IPS-NIHi7 (cell line): ENCODE results near the gene GADD45B.
"Not testable (repeated sequence)": the region's sequence is repeated elsewhere in the genome, so short reads cannot be mapped to it uniquely, and the experiment has no call there.

Experiments
- DNase-seq: peaks from one replicate; pipeline ENCODE4 v3.0.0; 2012; ENCODE audit warnings: mixed read lengths; ENCODE audit errors: extremely low spot score

The GADD45B gene

DNA sequence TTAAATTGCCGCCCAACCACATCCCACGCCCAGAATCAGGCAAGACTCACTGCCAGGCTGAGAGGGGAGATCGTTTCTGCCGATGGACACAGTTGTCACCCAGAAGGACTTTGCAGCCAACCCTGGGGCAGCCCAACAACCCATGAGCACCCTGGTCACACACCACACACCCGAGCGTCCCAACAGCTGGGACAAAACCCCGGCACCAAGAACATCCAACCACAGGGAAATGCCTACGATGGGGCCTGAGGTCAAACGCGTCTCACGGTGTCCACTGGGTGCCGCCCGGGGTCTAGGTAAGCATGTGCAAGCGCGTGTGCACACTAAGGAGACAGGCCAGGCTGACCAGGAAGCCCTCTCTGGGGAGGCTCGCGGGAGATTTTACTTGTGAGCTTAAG, 32.1 kb upstream of the GADD45B start:
- no peak for DNase-seq

- DNase-seq, result no peak
These were observed 31.5 kb upstream of the GADD45B start for GRCh38 chr19:2444251-2445002.

DNA sequence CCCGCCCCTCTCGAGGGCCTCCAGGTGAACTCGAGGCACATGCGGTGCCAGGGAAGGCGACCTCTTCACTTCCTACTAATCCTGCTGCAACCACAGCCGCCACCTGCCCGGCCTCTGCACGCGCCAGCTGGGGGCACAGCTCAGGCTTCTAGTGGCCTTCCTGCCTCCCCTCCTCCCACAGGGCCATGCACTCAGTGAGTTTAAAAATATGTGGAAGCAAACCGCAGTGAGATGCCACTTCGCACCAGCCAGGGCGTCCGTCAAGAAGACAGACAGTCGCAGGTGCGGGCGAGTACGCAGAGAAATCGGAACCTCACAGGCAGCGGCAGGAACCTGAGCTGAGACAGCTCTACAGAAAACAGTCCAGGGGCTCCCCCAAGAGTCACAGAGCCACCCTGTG, 29.5 kb upstream of the GADD45B start:
- DNase-seq, result no peak

GRCh38 chr19:2449019-2449418, 26.9 kb upstream of the GADD45B start:
- DNase-seq, result no peak

- DNase-seq, result no peak
These were observed 24.8 kb upstream of the GADD45B start for GRCh38 chr19:2451138-2451537.

DNA sequence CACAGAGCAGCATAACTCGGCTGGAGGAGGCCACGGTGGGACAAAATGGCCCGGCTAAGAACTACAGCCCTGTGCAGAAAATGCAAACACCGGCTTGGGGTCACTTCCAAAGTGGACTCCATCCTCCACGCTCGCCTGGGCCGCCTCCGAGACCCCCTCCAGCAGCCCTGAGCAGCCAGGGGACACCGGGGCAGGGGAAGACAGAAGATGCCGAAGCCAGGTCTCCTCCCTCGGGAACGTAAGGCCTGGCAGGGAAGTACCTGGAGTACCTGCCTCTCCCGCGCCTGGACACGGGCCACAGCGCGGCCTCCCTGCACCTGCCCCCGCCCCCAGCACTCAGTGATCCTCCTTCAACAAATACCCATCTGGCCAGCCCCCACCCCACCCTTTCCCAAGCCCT, 24.2 kb upstream of the GADD45B start:
- no peak for DNase-seq

DNA sequence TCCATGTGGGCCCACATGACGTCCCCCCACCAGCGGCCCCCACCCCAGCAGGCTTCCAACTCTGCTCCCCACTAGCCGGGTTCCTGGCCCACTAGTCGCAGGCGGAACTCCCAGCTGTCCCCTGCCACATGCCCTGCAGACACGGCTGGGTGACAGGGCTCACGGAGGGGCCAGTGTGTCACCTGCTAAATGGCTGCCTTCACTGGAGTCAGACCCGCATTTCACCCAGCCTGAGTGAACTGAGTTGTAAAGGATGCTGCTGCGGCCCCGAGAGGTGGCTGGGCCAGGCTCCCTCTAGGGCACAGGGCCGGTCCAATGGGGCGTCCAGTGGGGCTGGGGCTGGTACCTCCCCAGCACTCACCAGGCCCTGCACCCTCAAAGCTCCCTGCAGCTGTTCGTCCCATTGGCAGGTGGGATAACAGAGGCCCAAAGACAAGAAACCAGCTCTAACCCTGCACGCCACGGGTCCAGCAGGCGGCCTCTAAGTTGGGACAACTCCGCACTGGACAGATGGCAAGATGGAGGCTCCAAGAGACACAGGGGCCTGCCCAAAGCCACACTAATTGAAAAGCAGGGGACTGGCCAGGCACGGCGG, 22.4 kb upstream of the GADD45B start:
- DNase-seq, result no peak

- DNase-seq, result no peak
These were observed 21.5 kb upstream of the GADD45B start for GRCh38 chr19:2454199-2454961.

DNA sequence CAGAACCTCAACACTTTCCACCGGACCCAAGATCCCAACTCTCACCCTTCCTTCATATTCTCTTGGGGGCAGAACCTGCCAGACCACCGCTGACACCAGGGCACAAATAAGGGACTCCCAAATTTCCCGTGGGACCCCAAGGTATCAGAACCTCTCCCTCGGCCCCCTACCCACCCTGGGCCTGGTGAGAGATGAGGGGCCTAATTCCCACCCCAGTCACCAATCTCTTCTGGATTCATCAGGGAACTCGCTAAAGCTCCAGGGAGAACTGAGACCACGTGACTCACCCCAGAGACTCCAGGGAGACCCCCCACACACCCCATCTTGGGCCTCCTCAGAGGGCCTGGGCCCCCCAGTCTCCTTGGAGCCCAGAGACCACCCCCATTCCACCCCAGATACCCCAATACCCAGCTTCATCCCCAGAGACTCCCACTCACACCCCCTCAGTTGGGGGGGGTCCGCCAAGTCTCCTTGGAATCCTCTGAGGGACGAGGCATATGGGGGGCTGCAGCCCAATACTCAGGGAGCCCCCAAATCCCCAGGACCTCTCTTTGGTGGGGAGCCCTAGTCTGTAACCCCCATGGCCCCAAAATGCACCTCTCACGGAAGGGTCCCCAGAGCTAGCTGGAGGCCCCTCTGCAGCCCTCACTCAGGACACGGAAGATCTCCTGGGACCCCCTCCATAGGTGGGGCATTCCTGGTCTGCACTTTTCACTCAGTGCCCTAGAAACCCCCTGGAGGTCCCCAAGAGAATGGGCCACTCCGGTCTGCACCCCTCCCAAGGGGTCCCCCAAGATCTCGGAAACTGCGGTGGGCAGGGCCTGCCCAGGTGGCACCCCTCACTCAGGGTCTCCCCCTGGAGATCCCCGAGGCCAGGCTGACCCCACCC, 20.7 kb upstream of the GADD45B start:
- DNase-seq, result no peak

- DNase-seq, result no peak
These were observed 19.9 kb upstream of the GADD45B start for GRCh38 chr19:2455851-2456570.

DNA sequence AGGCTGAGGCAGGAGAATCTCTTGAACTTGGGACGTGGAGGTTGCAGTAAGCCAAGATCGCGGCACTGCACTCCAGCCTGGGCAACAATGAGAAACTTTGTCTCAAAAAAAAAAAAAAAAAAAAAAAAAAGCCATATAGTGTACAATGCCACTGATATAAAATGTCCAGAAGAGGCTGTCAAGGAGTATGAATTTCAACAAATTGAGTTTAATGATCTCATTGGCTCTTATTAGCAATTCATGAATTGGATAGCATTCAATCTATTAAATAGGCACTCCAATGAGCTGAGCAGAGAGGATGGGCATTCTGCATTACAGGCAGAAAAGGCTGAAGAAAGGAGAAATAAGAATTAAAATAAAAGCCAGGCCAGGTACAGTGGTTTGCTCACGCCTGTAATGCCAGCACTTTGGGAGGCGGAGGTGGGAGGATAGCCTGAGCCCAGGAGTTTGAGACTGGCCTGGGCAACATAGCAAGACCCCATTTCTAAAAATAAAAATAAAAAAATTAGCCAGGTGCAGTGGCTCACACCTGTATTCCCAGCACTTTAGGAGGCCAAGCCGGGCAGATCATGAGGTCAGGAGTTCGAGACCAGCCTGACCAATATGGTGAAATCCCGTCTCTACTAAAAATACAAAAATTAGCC, 18.4 kb upstream of the GADD45B start:
- DNase-seq, result no peak

DNA sequence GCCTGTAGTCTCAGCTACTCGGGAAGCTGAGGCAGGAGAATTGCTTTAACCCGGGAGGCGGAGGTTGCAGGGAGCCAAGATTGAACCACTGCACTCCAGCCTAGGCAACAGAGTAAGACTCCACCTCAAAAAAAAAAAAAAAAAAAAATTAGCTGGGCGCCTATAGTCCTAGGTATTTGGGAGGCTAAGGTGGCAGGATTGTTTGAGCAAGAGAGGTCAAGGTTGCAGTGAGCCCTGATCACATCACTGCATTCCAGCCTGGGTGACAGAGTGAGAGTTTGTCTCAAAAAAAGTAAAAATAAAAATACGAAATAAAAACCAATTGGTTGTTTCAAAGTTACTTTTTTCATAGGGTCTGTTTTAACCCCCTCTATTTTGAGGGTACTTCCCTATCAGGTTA, 17.9 kb upstream of the GADD45B start:
- no peak for DNase-seq

- DNase-seq, result not testable (repeated sequence)
These were observed 17.2 kb upstream of the GADD45B start for GRCh38 chr19:2458776-2459175.

DNA sequence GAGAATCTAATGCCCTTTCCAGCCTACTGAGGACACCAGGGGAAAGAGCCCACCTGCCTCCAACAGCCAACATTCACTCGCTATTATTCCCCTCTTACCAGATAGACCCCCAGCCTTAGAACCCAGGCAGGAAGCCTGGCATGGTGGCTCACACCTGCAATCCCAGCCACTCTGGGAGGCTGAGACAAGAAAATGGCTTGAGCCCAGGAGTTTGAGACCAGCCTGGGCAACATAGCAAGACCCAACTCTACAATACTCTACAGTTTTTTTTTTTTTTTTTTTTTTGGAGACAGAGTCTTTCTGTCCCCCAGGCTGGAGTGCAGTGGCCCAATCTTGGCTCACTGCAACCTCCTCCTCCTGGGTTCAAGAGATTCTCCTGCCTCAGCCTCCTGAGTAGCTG, 15.7 kb upstream of the GADD45B start:
- DNase-seq, result no peak

DNA sequence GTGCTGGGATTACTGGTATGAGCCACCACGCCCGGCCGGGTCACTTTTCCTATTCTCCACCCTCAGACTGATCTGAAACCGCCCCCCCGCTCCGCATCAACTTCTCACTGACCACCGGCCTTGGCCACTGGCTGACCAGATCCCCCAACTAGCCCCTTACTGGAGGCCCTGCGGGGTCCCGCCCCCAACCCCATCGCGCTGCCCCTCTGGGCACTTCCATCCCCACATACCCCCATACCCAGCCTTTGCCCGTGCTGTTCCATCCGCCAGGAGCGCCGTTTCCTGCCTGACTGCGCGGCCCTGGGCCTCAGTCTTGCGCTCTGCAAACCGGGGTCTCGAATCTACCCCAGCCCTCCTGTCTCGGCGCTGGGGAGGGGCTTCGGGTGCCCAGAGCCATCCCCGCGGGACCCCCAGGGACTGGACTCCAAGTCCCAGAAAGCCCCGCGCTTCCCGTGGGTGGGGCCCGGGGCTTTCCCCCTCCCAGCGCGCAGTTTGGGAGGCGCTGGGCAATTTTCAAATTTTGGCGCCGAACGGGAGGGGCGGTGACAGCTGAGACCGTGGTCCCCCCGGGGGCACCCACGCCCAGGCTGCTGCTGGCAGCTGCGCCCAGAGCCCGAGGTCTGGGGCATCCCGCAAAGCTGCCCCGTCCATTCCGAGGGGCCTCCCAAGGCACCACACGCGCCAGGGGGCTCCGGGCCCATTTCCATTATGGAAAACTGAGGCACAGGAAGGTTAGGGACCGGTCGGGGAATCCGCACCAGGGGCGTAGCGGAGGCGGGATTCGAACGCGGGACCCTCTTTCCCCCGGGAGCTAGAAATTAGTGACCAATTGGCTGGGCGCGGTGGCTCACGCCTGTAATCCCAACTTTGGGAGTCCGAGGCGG, 13.9 kb upstream of the GADD45B start:
- DNase-seq, result peak; percentile 82

DNA sequence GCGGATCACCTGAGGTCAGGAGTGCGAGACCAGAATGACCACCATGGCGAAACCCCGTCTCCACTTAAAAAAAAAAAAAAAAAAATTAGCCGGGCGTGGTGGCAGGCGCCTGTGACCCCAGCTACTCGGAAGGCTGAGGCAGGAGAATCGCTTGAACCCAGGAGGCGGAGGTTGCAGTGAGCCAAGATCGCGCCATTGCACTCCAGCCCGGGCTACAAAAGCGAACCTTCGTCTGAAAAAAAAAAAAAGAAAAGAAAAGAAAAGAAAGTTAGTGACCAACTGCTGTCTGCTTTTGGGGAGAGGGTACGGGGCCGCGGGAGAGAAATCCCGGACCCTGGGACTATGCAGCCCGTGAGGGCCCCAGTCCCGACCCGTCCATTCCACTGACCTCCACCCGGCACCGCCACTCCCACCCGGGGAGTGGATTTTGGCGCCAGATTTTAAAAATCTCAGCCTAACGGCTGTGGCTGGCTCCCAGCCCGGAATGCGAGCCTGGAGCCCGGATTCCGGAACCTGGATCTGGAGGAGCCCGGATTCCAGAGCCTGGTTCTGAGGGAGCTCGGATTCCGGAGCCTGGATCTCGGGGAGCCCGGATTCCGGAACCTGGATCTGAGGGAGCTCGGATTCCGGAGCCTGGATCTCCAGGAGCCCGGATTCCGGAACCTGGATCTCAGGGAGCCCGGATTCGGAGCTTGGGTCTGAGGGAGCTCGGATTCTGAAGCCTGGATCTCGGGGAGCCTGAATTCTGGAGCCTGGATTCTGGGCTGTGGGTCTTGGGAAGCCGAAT, 13.1 kb upstream of the GADD45B start:
- DNase-seq, result peak; percentile 85

DNA sequence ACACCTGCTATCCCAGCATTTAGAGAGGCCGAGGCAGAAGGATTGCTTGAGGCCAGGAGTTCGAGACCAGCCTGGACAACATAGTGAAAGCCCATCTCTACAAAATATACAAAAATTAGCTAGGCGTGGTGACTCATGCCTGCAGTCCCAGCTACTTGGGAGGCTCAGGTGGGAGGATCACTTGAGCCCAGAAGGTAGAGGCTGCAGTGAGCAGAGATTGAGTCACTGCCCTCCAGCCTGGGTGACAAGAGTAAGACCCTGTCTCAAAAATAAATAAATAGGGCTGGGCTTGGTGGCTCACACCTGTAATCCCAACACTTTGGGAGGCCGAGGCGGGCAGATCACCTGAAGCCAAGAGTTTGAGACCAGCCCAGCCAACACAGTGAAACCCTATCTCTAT, 12.2 kb upstream of the GADD45B start:
- DNase-seq, result not testable (repeated sequence)

DNA sequence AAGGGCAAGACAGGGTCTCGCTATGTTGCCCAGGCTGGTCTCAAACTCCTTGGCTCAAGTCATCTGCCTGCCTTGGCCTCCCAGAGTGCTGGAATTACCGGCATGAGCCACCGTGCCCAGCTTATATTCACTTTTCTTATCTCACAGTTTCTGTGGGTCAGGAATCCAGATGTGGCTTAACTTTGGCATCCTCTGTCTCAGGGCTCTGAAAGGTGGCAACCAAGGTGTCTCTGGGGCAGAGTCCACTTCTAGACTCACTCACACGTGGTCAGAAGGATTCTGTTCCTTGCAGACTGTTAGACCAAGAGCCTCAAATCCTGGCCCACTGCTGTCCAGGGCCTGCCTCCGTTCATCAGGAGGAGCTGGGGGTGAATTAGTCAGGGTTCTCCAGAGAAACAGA, 11.5 kb upstream of the GADD45B start:
- DNase-seq, result no peak

- DNase-seq, result no peak
These were observed 7.3 kb upstream of the GADD45B start for GRCh38 chr19:2468596-2468995.
